AG09319 (cell line): ENCODE data around the gene GADD45G.

Experiments
- DNase-seq: peaks from one replicate; pipeline ENCODE4 v3.0.0-alpha.2; 2010; ENCODE audit warnings: low read depth; ENCODE audit errors: extremely low read depth
- CTCF ChIP-seq: IDR thresholded peaks from 2 replicates; pipeline ENCODE4 v1.5.1; 2011; ENCODE audit warnings: low read depth, mild to moderate bottlenecking, inconsistent platforms, low read length, moderate library complexity

GADD45G gene

DNA sequence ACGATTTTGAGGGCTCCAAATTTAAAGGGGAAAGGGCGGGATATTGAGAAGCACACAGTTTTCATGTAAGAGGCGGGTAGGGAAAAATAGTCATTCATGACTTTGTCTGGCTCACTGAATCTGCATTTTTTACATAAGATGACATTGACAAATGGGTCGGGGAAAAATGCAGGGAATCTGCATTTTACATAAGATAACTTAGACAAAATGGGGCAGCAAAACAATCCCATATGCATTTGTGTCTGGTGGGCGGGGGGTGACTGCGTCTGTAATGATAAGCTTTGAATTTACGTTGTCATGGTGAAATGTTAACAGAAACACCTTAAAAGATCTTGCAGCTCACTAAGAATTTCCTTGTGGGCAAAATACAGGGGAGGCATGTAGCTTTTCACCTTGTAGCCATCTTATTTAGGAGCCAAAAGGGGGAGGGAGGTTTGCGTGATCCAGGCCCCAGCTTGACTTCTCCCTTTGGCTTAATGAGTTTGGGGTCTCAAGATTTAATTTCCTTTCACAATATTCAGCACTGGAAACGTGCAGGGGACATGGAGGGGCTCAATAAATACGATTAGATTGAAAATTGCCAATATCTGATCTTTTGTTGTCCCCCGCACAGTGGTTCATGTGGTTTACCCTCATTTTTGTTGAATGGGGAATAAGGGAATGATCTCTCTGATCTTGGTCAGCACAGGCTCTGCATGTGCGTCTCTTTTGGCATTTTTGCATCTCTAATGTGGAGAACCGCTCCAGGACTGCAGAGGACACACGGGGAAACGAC, 41.1 kb upstream of the GADD45G start:
- no peak for DNase-seq
- TF ChIP-seq CTCF: no peak

- TF ChIP-seq CTCF: no peak
- no peak for DNase-seq
These were observed 40.4 kb upstream of the GADD45G start for GRCh38 chr9:89564346-89564878.

- no peak for TF ChIP-seq CTCF
- DNase-seq: no peak
These were observed 37.2 kb upstream of the GADD45G start for GRCh38 chr9:89567649-89568048.

DNA sequence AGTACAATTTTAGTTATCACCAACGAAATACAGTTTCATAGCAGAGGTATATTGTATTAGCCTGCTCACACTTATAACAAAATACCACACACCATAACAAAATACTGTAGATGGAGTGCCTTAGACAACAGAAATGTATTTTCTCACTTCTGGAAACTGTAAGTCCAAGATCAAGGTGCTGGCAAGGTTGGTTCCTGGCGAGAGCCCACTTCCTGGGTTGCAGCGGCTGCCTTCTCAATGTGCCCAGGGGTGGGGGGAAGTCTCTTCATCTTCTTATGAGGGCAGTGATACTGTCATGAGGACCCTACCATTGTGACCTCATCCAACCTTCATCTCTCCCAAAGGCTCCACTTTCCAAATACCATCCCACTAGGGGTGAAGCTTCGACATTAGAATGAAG, 30.5 kb upstream of the GADD45G start:
- no peak for DNase-seq
- no peak for TF ChIP-seq CTCF

- peak; percentile 49 for TF ChIP-seq CTCF
- DNase-seq: peak; percentile 28
These were observed 28.4 kb upstream of the GADD45G start for GRCh38 chr9:89576404-89576839.

GRCh38 chr9:89577363-89577762, 27.4 kb upstream of the GADD45G start:
- TF ChIP-seq CTCF: no peak
- no peak for DNase-seq

DNA sequence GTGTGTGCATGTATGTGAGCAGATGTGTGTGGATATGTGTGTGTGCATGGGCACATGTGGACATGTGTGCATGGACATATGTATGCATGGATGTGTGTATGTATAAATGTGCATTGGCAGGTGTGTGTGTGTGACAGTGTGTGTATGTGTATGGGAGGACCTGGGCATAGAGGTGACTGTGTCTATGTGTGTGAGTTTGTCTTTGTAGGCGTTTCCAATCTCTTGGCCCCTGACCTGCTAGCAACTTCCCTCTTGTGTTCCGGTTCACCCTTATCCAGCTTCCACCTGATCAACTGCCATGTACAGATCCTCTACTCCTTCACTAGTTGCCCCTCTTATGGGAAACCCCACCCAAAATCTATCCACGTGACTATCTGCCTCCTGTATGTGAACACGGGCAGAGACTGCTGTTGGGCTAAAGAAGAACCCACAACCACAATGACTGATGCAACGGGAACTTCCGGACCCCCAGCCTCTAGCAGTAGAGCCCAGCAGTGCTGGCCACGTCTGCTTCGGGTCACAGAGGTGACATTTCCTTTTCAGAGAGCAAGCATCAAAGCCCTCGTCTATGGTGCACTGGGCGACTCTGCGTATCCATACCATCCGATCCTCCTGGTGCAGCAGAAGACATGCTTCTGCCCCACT, 24.9 kb upstream of the GADD45G start:
- no peak for DNase-seq
- TF ChIP-seq CTCF: no peak
